HG03439 (cell line): ENCODE data around the gene GTPBP6.
"Not testable (repeated sequence)": the region's sequence is repeated elsewhere in the genome, so short reads cannot be mapped to it uniquely, and the experiment has no call there.

Source experiments
- ATAC-seq: cut with Tn5 transposase; IDR thresholded peaks from one replicate; pipeline ENCODE4 v1.9.1; 2021; ENCODE audit warnings: mild to moderate bottlenecking, moderate library complexity; ENCODE audit not compliant: unreplicated experiment

GTPBP6 gene

DNA sequence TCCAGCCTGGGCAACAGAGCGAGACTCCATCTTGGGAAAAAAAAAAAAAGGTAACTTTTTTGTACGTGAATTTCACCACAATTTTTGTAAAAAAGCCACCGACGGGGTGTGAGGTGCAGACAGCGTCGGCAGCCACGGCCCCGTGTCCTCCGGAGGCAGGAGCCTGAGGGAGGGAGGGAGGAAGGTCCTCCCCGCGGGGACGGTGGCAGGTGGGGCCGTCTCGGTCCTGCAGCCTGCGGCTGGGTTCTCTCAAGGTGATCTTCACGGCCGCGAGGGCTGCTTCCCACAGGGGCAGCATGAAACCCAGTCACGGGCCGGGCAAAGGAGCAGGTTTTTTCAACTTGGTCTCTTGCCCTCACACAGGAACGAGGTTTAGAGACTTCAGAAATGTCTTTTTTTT lies 23.5 kb downstream of the GTPBP6 start:
- no peak for ATAC-seq

DNA sequence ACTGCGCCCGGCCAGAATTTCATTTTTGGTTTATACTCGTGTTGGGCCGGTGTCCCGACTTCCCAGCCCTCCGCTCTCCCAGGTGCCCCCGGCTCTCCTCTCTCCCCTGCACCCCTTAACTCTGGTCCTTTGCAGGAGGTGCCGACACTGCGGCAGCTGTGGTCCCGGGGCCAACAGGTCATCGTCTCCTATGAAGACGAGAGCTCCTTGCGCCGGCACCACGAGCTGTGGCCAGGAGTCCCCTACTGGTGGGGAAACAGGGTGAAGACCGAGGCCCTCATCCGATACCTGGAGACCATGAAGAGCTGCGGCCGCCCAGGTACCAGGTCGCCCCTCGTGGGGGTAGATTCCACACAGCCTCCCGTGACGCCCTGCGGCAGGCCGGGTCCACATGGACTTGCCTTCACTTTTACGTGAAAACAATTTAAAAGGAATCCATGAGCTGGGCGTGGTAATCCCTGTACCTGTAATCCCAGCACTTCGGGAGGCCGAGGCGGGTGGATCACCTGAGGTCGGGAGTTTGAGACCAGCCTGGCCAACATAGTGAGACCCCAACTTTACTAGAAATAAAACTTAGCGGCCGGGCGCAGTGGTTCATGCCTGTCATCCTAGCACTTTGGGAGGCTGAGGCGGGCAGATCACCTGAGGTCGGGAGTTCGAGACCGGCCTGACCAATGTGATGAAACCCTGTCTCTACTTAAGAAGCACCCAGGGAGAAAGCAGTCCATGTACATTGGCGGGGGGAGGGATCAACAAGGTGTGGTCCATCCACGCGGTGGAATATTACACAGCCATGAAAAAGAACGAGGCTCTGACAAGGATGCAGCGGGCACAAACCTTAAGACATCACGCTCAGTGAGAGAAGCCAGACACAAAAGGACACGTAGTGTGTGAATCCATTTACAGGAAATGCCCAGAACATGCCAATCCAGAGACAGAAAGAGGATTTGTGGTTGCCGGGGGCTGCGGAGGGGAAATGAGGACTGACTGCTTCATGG lies 25.4 kb downstream of the GTPBP6 start:
- no peak for ATAC-seq

DNA sequence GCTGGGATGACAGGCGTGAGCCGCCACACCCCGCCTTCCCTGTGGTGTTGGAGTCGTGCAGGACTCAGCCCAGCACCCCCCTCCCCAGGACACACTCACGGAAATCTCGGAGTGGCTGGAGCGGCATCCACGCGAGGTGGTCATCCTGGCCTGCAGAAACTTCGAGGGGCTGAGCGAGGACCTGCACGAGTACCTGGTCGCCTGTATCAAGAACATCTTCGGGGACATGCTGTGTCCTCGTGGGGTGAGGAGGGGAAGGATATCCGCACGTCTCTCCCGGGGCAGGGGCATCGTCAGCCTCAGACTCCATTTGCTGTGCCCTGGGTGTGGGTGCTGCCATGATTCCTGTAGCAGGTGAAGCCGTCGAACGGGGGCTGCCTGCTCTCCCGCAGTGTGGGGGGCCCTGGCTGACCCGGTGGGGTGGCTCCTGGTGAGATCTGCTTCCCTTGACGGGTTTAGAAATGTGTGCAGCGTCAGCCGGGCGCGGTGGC lies 27.1 kb downstream of the GTPBP6 start:
- no peak for ATAC-seq

DNA sequence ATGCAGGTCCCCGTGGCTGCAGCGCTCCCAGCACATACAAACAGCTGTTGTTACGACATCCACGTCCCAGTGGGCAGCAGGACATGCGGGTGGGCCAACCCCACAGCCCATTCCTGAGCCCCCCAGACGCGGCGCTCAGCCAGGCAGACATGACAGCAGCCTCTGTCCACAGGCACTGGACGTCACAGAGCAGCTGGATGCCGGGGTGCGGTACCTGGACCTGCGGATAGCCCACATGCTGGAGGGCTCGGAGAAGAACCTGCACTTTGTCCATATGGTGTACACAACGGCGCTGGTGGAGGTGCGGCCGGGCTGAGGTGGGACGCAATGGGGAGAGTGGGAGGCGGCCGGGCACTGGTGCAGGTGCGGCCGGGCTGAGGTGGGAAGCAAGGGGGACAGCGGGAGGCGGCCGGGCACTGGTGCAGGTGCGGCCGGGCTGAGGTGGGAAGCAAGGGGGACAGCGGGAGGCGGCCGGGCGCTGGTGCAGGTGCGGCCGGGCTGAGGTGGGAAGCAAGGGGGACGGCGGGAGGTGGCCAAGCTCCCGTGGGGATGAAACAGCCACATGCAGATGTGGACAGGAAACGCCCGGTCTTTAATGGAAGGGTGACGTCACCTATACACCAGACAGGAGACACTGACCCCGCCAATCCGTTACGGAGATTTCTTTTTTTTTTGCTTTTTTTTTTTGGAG lies 28.0 kb downstream of the GTPBP6 start:
- ATAC-seq: no peak

DNA sequence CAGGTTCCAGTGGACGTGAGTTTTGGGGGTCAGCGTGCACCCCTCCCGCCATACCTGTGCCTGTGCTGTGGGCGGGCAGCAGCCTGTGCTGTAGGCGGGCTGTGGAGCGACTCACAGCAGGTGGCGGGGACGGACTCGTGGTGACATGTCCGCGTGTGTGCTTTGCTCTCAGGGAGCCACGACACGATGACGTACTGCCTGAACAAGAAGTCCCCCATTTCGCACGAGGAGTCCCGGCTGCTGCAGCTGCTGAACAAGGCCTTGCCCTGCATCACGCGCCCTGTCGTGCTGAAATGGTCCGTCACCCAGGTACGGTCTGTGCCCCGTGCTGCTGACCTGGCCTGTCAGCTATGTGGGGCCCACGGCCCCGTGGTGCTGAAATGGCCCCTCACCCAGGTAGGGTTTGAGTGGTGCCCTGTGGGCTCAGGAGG lies 30.0 kb downstream of the GTPBP6 start:
- ATAC-seq: no peak

DNA sequence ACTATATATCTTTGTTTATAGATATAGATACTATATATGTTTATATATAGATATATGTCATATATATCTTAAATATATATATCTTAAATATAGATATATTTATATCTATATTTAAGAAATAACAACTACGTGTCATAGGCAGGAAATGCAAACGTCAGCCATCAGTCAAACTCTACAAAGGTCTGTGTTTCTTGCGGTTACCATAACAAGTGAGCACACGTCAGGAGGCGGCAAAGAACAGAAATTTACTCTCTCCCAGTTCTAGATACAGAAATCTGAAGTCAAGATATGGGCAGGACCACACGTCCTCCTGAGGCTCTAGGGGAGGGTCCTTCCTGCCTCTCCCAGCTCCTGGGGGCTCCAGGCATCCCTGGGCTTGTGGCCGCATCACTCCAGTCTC lies 30.9 kb downstream of the GTPBP6 start:
- no peak for ATAC-seq

DNA sequence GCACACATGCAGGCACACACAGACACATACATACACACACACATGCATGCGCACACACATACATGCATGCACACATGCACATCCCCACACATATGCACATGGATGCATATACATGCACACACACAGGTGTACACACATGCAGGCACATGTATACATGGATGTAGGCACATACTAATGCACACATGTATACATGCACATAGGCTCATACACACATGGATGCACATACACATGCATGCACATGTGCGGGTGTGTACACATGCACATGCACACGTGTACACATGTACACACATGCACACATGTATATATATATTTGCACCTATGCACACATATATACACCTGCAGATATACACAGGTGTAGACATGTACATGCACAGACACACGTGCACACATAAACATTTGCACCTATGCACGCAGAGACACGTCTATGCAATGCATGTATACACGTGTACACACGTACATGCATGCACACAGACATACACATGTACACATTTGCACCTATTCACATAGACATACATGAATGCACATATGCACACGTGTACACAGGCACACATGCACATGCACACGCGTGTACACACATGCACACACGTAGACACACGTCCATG lies 33.4 kb downstream of the GTPBP6 start:
- no peak for ATAC-seq

DNA sequence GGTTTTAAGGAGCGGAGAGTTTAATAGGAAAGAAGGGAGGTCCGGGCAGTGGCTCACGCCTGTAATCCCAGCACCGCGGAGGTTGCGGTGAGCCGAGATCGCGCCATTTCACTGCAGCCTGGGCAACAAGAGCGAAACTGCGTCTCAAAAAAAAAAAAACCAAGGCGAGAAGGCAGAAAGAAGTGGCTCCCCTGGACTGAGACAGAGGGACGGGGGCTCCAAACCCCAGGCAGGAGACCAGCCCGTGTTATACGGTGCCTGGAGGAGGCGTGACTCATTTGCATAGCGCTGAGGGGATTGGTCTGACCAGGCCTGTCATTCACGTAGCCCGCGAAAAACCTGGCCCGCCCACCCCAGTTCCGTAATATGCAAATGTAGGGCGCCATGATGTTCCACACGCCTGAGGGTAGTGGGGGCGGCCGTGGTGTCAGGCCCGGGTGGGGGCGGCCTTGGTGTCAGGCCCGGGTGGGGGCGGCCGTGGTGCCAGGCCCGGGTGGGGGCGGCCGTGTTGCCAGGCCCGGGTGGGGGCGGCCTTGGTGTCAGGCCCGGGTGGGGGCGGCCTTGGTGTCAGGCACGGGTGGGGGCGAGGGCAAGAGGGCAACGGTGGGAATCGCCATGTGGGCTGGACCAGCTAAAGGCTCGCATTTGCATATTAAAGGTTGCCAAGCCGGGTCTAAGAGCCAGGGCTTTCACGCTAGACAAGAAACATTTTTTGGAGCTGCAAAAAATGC lies 35.3 kb downstream of the GTPBP6 start:
- peak; percentile 98 for ATAC-seq

DNA sequence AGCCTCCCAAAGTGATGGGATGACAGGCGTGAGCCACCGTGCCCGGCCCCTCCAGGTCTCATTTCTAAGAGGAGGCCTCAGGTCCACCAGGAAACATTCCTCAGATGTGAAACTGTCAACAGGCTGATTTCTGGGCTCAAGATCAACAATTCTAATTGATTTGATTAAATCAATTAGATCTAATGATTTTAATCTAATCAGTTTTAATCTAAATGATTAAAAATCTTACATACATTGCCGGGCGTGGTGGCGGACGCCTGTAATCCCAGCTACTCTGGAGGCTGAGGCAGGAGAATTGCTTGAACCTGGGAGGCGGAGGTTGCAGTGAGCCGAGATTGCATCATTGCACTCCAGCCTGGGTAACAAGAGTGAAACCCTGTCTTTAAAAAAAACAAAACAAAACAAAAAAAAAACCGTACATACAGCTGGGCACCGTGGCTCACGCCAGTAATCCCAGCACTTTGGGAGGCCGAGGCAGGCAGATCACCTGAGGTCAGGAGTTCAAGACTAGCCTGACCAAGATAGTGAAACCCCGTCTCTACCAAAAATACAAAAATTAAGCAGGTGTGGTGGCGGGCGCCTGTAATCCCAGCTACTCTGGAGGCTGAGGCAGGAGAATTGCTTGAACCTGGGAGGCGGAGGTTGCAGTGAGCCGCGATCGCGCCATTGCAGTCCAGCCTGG lies 36.5 kb downstream of the GTPBP6 start:
- ATAC-seq: not testable (repeated sequence)

DNA sequence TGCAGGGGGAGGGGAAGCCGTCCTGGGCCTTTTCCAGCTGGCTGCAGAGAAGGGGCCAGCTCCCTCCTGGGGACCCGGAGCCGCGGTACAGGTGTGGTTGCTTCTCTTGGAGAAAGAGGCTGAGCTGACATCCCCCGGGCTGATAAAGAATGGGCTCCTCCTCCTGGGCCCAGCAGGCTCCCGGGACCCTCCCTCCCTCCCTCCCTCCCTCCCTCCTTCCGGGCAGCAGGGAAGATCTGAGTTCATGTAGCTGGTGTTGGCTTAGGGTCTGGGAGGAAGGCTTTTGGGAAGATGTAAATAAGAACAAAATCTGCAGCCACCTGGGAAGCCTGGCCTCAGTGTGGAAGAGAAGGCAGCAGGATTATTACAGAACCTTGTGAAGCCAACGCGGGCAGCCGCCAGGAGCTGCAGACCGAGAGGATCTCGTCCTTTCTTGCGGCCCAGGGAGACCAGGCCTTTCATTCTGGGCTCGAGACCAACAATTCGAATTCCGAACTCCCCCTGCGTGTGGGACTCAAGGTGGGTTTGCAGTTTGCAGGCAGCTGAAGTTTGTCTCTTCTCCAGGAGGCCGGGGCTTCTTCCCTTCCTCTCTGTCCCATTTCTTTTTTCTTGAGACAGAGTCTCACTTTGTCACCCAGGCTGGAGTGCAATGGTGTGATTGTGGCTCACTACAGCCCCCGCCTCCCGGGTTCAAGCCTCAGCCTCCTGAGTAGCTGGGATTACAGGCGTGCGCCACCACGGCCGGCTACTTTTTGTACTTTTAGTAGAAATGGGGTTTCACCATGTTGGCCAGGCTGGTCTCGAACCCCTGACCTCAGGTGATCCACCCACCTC lies 37.2 kb downstream of the GTPBP6 start, which contains the start of gene PLCXD1:
Gene PLCXD1, plus strand, starts transcription at position 216 of the 834 bp plus-strand sequence. CDS start 2,807 bp downstream, outside the sequence.
- no peak for ATAC-seq

DNA sequence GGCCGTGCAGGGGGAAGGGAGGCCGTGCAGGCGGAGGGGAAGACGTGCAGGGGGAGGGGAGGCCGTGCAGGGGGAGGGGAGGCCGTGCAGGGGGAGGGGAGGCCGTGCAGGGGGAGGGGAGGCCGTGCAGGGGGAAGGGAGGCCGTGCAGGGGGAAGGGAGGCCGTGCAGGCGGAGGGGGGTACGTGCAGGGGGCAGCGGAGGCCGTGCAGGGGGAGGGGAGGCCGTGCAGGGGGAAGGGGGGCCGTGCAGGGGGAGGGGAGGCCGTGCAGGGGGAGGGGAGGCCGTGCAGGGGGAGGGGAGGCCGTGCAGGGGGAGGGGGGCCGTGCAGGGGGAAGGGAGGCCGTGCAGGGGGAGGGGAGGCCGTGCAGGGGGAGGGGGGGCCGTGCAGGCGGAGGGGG lies 37.9 kb downstream of the GTPBP6 start:
- ATAC-seq: not testable (repeated sequence)

DNA sequence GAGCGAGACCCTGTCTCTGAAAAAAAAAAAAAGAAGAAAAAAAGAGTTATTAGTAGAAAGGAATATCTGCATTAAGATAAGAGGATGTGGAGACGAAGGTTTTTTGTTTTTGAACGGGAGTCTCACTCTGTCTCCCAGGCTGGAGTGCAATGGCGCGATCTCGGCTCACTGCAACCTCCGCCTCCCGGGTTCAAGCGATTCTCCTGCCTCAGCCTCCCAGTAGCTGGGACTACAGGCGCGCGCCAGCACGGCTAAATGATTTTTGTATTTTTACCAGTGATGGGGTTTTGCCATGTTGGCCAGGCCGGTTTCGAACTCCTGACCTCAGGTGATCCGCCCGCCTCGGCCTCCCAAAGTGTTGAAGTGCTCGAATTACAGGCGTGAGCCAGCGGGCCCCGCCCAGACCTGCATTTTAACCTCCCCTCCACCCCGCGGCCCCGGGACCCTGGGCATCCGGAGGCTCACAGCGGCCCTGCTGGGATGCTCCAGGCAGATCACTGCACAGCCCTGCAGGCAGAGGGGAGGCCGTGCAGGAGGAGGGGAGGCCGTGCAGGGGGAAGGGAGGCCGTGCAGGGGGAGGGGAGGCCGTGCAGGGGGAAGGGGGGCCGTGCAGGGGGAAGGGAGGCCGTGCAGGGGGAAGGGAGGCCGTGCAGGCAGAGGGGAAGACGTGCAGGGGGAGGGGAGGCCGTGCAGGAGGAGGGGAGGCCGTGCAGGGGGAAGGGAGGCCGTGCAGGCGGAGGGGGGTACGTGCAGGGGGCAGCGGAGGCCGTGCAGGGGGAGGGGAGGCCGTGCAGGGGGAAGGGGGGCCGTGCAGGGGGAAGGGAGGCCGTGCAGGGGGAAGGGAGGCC lies 38.6 kb downstream of the GTPBP6 start:
- ATAC-seq: not testable (repeated sequence)

DNA sequence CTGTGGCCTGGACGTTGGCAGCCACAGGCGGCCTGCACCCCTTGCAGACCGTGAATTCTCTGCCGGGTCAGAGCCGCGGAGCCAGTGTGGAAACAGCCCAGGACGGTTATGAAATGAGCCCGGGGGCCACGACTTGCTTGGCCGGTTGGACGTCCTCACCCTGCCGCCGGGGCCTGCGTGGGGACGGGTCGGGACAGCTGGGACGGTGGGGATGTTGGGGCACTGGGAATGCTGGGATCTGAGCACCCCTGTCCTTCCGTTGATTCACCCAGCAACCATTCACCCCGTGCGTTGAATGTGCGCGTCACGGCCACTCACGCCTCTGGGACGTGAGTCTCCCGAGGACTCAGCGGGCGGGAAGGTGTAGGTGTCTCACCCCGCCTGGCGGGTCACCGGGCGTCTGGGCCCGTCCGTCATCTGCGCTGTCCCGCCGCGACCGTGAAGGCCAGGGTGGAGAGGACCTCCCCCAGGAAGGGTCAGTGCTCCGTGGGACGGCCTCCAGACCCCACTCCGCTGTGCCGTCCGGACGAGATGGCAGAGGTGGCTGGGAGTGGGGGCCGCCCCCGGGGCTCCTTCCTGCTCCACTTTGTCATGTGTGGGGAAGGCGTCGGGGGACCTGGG lies 41.9 kb downstream of the GTPBP6 start:
- peak; percentile 27 for ATAC-seq

DNA sequence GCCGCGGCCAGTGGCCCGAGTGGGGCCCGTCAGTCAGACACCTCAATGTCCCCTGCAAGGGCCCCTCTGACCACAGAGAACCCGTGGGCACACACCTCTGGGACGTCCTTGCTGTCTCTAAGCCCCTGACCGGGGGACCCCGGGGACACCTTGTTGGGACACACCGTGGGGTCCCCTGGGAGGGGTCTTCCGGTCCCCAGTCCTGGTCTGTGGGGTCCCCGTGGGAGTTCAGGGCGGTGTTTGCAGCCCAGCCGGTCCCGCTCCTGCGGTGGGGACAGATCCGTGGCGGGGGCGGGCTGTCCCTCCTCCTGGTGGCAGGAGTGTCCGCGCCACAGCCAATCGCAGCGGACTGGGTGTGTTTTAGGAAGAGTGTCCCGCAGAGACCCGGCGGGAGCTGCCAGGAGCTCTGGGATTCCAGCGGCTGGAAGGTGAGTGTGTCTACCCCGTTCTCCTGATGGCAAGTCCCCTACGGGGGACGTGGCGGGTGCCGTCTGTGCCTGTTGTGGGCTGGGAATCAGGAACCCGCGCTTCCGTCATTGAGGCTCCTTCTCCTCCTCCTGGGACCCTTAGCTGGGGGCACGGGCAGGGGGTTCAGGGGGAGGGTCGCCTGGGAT lies 42.5 kb downstream of the GTPBP6 start:
- ATAC-seq: peak; percentile 55

DNA sequence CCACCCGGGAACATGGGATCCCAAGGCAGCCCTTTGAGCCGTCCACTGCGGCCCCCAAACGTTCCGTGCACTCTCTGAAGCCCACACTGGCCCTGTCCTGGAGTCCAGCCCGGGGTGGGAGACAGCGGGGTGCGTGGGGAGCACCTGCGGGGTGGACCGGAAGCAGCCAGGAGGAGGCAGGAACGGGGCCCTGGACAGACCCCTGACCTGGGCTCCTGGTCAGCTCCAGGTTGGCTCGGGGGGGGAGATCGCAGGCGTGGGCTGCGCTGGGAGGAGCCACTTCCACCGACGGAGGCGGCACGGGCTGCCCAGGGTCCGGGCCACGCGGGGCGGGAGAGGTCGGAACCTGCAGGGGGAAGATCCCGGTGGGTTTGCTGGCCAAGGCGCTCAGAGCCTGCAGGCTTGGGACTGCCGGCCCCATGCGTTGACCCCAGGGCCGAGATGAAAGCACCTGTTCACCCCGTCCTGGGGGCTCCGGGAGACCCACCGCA lies 43.1 kb downstream of the GTPBP6 start:
- ATAC-seq: no peak

DNA sequence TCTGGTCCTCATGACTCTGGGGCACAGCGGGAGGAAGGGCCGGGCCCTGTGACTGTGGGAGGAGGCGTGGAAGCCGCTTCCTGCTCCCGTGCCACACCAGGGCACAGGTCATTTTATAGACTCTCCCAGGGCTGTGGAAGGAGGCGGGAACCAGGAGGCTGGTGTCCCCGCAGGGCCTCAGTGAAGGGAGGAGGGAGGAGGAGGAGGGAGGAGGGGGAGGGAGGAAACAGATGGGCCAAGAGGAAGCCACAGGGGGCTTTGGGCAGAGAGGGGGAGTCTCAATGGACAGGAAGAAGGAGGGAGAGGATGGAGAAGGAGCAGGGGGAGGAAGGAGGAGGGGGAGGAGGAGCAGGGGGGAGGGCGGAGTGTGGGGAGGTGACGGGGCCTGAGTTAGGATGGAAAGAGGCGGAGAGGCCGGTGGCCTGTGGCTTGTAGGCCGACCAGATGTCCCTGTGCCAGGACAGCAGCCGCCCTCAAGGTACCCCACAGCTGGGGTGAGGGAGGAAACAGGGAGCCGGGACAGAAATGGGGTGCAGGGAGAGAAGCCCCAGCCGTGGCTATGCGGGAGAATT lies 43.6 kb downstream of the GTPBP6 start:
- ATAC-seq: peak; percentile 11

DNA sequence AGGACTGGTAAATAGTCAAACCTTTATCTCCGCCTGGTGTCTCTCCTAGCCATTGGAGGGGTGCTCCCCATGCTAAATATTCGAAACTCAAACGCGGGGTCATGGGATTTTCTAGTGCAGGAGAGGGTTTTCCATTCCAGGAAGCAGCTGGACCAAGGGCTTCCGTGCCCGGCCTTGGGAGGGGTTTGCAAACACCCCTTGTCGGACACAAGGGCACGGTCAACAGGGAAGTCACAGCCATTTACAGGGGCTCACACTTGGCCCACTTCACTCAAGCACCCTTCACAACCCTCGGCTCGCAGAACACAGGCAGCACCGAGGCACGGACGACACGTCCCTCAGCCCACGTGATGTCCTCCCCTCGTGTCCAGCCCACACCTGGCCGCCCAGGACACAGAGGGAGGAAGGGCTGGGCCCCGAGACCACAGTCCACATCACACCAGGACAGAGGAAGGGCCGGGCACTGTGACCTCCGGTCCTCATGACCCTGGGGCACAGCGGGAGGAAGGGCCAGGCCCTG lies 47.7 kb downstream of the GTPBP6 start:
- ATAC-seq: no peak
